HUDEP-2 (cell line): ENCODE results near the gene SMG1.
"Not testable (repeated sequence)": the region's sequence is repeated elsewhere in the genome, so short reads cannot be mapped to it uniquely, and the experiment has no call there.

Experiments used
- DNase-seq, 76 experiments: peaks; one replicate each; lab custom pipeline; 2025; ENCODE audit not compliant: unreplicated experiment in 76 of 76; lab: John Stamatoyannopoulos, UW

The SMG1 gene

DNA sequence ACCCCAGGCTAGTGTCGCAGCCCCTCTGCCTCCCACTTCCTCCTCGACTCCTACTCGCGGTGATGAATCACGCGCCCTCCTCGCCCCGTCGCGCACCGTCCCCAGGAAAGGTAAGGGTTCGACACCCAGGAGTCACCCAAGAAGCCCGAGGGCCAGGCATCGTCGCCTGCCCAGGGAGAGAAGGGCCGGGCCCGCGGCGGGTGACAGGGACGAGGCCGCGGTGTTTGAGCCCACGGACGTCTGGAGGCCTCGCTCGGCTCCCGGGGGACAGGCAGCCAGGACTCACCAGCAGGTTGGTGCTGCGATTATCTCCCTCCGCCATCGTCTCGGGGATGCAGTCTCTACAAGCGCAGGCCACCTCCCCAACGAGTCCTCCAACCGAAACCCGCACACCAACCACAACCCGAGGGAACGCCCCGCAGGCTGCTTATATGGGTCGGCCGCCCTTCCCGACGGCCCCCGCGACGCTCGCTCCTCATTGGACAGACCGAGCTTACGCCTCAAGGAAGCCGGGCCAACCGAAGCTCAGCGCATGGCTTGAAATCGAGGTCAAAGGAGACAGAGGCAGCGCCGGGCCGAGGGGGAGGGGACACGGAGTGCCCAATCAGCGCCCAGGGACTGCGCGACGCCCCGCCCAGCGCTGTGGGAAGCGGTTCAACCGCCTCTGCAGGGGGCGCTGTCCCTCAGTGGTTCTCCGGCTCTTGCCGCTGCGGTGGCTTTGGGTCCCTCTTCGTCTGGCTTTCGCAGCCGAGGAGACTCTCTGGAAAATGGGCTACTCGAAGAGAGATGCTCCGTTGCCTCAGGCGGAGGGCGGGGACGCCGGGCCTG lies 124.8 kb downstream of the SMG1 start, which contains the start of gene ARL6IP1:
Gene ARL6IP1, minus strand, starts transcription at position 405 of the 828 bp plus-strand sequence. Its CDS starts 83 bp downstream, at position 322.
- DNase-seq: peak; percentile 34 to 99 (median 97)

DNA sequence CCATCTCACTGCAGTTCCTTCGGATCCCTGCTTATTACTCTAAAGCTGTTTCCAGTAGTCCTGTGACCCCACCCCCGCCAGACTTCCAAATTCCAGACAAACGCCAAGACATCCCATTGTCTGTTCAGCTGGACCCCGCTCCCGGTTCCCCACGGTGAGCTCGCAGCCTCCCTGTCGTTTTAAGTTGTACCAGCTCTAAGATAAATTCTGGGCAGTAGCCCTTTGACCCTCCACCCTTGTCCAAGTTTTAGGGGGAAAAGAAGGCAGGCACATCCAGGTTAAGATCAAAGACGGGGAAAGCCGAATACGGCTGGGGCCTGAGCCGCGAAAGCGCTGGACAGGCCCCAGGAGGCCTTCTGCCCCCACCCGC lies 125.4 kb downstream of the SMG1 start:
- no peak for DNase-seq

DNA sequence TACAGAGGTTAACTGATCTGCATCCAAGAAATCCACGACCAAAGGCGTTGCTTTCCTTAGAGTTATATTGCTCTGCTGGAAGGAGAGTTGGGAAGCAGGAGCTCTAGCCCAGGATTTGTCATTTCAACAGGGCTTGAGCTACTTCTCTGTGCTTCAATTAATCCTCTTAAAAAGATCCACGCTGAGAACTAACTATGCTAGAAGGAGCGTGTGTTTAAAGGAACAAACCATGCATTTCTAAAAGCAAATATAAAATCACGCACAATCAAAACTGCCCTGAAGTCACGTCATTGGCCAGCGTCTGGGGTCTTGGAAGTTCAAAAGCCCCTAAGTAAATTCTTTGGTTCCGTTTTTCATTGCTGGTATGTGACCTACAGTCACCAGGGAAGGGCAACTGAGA lies 125.9 kb downstream of the SMG1 start:
- no peak for DNase-seq

DNA sequence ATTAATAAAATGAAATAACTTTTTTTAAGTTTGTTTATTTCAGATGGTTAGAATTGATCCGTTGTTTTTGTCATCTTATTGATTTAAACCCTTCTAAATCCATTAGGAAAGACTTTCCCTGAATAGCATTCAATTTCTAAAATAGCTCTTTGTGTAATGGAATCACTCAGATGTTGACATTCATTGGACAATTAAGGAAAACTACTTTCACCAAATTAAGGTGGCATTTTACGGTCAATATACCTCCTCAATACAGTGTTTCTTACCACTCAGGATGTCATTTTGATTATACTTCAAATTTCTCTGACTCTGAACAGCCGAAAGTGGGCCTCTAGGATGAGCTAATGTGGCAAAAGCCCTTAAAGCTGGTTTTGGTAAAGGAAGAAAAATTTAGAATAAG lies 126.7 kb downstream of the SMG1 start:
- no peak for DNase-seq

DNA sequence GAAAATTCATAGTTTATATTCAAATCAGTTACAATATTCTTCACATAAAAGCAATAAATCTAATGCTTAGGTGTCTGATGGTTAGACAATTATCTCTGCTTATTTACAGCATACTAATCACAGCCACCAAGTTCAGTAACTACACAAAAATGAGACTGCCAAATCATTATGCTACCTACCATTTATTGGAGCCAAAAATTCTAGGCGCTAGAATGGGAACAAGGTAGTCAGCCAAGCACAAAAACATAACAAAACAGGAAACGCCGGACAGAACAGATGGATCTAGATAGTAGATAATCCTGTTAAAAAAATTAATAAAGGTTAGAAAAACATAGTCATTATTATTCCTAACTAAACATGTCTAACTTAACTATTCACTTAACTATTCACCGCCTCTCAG lies 128.5 kb downstream of the SMG1 start:
- DNase-seq: no peak

DNA sequence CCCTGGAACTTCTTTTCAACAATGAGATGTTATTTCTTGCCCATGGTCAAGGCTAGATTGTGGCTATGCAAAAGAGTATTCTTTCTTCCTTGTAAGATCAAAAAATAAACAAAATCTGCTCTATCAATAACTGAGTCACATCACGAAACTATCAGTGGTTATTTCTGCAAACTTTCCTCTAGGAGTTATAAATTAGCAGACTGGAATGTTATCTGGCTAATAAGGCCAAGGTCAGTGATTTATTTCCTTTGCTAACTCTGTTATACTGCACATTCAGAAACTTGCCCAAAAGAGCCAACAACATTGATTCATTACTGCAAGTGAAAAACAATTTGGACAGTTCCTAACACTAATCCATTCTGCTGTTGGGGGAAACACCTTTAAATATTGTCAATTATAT lies 129.8 kb downstream of the SMG1 start:
- DNase-seq: no peak

DNA sequence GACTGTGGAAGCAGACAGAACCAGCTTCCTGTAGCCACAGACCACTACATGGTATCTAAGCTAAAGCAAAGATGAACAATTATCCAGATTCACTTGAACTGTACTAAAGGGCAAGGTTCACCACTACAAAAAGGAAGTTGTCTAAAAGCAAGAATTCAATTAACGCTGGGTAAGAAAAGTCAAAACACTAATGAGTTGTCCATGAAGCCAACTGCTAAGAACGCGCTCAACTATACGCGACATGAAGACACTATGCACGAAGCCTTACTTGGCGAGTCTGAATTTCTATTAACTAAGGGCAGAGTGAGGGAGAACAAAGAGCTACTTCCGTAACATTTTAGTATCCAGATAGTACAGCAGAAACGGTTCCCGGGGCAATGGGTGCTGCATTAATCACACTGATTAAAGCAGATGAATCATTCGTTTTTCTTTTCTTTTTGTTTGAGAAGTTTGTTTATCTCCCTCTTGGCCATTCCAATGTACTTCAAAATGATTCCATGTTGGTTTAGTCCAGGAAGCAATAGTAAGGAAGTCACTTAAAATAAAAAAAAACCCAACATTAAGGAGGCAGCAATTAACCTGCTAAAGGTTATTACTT lies 133.3 kb downstream of the SMG1 start:
- DNase-seq: no peak

DNA sequence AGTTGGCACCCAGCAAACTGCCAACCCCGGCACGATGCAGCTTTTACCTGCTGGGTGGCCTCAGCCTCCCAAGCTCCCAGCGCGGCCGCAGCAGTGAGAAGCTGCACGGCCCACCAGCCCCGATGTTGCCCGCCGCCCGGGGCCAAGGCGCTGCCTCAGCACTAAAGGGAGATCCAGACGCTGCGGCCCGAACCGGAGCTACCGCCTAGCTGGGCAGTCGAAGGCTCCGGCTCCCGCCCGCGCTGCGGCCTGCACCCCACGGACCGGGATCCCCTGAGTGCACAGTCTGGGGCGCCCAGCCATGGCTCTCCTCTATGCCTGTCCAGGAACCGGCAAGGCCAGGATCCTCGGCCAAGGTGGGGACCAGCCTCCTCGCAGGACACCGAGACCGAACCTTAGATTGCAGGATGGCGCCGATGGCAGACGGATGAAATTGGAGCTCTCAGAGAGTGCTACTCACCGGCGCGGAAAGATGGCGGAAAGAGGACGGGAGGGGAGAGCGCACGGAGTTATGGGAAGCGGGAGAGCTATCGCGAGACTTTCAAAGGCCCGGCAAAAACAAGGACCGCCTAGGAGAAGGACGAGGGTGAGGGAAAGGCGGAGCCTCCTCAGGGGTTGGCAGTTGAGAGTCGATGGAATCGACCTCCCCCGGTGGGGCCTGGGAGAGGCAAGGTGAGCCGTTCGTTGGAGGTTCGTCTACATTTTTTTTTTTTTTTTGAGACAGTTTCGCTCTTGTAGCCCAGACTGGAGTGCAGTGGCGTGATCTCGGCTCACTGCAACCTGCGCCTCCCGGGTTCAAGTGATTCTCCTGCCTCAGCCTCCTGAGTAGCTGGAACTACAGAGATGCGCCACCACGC lies 136.1 kb downstream of the SMG1 start, which contains the start of gene RPS15A:
Gene RPS15A, minus strand, starts transcription at position 485 of the 857 bp plus-strand sequence. CDS start 1,221 bp downstream, outside the sequence.
- DNase-seq: peak; percentile 27 to 95 (median 87)

DNA sequence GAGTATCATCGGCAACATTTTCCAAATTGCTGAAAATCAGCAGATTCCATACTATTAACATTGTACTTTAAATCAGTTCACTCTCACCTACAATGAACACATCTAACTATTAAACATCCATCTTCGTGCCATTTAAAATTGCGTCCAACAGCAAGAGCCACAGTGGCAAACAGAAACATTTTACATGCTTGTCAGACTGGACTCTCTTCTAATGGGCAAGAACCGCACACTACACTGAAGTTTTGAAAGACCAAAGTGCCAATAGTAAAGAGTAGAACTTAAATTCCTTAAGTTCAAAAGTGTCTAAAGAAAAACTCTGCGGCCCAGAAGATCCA lies 136.7 kb downstream of the SMG1 start:
- DNase-seq: no peak

DNA sequence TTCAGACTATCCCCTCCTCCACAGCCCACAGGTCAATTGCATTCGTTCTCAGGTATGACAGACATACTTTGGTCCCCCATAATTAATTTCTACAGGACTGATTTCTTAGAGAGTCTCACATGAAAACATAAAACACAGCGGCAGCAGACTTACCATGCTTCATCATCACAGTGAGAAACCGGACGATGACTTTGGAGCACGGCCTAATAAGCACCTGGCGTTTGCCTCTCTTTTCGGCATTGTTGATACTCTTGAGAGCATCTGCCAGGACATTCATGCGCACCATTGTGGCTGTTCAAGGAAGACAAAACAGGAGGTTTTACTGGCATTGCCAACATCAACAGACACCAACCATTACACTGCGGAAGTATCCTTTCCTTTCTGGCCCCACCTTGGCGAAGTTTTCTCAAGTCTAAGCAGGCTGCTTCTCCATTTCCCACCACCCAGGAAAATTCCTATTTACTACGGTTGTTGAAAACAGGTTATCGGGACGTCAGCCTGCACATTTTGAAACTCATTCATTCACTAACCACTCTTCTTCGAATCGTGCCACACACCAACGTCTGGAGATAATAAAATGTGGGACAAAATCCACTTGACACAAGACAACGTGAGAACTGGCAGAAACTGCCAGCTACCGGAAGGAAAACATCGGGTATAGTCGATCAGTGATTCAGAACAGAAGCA lies 137.2 kb downstream of the SMG1 start:
- DNase-seq: no peak

DNA sequence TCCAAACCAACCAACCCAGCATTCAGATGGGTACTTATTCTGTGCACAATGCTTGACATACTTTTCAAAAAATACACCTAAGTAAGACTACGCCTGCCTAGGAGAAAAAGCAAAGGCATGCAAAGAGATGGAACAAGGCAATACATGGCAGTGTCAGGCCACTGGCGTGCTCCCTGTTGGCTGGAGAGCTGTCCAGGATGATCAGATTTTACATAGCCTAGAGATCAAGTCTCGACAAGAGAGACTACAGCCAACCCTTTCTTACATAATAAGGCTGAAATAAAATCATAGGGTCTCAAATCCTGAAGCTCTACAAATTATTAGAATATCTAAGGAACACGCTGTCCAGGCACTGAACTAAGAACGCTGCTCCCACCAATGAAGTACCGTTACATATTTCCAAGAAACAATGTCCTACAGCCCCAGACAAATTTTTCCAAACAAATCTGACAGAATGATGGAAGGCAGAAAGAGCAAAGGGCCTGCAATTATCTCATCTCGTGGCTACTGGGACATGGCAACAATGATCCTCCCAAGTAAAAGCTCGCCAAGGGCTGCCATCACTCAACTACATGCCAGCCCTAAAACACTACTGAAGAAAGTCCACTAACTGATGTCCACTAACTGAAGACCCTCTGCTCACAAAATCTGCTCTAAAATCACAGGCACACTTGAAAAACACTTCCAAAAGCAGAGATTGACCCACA lies 141.1 kb downstream of the SMG1 start:
- no peak for DNase-seq

DNA sequence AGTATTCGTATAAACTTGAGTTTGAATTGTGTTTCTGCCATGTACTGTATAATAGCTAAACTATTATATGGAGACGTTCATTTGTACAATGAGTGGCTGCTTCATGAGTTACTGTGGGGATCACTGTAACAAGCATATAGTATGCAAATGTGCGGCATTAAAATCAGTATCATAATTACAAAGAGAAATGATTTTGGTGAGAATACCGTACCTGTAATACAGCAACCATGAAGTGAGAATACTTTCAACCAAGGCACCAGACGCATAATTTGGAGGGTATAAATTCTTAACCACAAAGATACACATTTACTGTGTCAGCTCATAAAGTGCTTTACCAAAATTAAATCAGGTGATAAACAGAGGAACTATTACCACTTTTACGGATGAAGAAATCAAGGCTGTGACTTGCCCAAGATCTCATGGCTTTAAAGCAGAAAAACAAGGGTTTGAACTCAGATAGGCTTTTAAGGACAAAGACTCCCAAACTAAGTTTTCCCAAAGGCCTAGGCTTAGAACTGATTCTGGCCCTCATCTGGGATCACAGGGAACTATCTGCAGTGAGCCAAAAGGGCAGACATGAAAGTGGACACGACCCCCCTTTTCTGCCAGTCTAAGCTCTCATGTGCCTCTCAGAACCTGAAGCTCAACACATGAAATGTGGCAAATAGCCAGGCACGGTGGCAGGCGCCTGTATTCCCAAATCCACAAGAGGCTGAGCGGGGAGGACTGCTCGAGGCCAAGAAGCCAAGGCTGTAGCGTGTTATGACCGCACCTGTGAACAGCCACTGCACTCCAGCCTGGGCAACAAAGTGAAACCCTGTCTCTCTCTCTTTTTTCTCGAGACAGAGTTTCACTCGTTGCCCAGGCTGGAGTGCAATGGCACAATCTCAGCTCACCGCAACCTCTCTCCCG lies 142.5 kb downstream of the SMG1 start:
- DNase-seq: no peak

DNA sequence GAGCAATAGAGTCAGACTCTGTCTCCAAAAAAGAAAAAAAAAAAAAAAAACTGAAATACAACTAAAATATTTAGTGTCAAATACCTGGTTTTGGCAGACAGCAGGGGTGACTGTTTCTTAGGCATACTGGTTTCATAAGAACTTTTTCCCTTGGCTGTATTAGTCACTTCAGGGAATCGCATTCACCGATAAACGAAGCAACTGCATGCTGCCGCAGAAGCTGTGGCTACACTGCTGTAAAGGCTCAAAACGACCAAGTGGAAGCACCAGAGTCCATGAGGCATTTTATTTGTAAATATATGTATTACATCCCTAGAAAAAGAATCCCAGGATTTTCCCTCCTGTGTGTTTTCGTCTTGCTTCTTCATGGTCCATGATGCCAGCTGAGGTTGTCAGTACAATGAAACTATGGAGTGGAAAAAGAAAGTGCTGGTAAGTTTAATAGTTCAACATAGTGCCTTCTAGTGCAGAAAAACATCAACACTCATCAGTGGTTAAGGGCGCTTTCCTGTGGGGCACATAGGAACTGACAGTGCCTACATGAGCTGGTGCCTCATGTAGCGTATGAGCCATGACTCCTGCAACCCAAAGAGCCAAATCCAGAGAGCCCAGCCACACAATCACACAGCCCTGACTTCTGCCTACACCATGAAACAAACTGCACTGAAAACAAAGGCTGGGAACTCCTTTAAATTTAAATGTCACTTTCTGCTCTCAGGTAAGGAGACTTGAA lies 143.3 kb downstream of the SMG1 start:
- DNase-seq: no peak

DNA sequence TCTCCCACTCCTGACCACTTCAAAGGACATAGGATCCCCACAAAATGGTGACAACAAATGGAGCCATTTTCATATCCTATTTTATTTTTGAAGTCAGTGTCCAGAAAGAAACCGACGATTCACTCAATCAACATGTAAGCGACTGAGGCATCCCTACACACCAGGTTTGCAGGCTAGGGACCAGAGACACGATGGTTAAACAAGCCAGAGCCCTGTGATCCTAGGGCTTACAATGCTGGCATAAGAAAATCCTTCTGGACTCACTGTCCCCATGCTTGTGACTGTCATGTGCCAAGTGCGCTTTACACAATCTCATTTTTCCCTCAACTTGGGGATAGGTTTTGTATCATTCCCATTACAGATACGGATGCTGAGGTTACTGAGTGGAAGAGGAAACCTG lies 145.0 kb downstream of the SMG1 start:
- not testable (repeated sequence) for DNase-seq

DNA sequence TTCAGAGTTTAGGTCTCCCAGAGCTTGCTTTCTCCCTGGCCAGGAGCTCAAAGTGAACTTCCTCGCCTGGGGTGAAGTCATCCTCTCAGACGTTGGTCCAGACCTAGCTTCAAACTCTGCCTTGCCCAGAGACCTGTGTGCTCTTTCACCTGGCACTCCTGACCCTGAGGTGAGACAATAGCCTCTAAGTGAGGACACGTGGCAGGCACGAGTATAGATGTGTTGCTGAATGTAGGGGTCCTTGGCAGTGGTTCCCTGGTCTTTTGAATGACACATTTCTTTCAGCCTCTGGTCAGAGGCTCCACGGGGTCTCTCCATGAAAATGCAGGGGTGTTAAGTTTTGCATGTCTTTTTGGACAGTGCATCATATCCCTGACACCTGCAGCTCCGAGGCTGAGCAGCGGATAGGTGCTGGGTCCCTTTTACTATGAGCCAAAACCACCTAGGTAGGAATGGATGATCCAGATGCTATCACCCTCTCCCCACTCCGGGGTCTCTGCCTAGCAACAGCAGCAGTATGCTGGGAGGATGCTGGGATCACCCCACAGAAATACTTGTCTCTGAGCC lies 145.7 kb downstream of the SMG1 start:
- DNase-seq: not testable (repeated sequence)

DNA sequence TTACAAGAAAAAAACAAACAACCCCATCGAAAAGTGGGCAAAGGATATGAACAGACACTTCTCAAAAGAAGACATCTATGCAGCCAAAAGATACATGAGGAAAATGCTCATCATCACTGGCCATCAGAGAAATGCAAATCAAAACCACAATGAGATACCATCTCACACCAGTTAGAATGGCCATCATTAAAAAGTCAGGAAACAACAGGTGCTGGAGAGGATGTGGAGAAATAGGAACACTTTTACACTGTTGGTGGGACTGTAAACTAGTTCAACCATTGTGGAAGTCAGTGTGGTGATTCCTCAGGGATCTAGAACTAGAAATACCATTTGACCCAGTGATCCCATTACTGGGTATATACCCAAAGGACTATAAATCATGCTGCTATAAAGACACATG lies 148.5 kb downstream of the SMG1 start:
- not testable (repeated sequence) for DNase-seq

DNA sequence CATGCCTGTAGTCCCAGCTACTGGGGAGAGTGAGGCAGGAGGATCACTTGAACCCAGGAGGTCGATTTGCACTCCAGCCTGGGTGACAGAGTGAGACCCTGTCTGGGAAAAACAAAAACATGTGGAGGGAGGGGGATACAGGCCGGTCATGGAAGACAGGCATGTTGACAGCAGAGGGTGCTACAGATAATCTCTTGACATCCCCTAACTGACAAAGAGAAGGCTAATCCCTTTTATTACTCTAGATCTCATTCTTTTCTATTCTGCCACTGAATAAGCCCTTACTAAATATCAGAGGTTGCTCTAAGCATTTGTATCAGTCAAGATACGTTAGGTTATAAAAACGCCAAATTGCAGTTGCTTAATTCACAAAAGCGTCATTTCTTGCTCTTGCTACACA lies 149.9 kb downstream of the SMG1 start:
- not testable (repeated sequence) for DNase-seq

DNA sequence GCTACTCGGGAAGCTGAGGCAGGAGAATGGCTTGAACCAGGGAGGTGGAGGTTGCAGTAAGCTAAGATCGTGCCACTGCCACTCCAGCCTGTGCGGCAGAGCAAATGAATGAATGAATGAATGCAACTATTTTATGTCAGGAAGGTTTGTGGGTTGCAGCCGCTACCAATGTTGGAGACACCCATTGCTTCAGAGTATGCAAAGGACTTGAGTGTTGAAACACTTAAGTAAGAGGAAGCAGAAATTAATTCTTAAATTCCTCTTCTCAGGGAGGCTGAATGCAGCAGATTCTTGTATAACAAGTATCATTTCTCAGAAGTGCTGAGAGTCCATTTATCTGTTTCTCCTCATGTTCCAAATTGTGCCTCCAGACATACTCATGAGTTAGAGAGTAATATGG lies 151.6 kb downstream of the SMG1 start:
- not testable (repeated sequence) for DNase-seq
